Left ventricle myocardium inferior (tissue), 1 donor: Measurements from ENCODE around the gene ENAH. TPM values are rescaled to one million over a fixed set of nuclear protein-coding genes. Genes with fewer than 3 reads are reported as not detected.

Experiments used
- DNase-seq: peaks from one replicate; pipeline ENCODE4 v3.0.0-alpha.2; 2020
- H3K27ac ChIP-seq: fragments of 200-600 bp; replicated peaks from 2 replicates; pipeline ENCODE4 v1.8.0; 2021
- H3K27me3 ChIP-seq: fragments of 200-600 bp; 2 replicates; pipeline ENCODE4 v1.8.0; 2021; ENCODE audit warnings: low read depth
- H3K36me3 ChIP-seq: fragments of 200-600 bp; 2 replicates; pipeline ENCODE4 v1.8.0; 2021
- H3K4me1 ChIP-seq: fragments of 200-600 bp; 2 replicates; pipeline ENCODE4 v1.8.0; 2021
- H3K4me3 ChIP-seq: fragments of 200-600 bp; 2 replicates; pipeline ENCODE4 v1.8.0; 2021; ENCODE audit warnings: mild to moderate bottlenecking, moderate library complexity
- H3K9me3 ChIP-seq: fragments of 200-600 bp; replicated peaks from 2 replicates; pipeline ENCODE4 v1.8.0; 2021
- intact Hi-C: fragments of 100-400 bp; cut with micrococcal nuclease; formaldehyde crosslinking; loops from one replicate; pipeline ENCODE4 v1.11.0; 2022
- total RNA-seq: library from RNA; stranded (reverse); fragmentation: NEBNext Ultra II Directional; extraction: Animal tissue kit (Norgen Biotek cat#: 25700); gene quantifications from one replicate; pipeline ENCODE4 v1.2.1, GENCODE V29; 2021
- TF ChIP-seq, protein P1 (sequence below): fragments of 200-600 bp; IDR thresholded peaks from 2 replicates; pipeline ENCODE4 v1.8.0; 2021; ENCODE audit warnings: antibody characterized with exemption, mild to moderate bottlenecking, borderline replicate concordance
- donor health status: DM: no; HTN: yes; CAD: no; lungs with severe emphysema.

Gene ENAH
- total RNA-seq, 1 donor from 2014 or later = 78.6 TPM

DNA sequence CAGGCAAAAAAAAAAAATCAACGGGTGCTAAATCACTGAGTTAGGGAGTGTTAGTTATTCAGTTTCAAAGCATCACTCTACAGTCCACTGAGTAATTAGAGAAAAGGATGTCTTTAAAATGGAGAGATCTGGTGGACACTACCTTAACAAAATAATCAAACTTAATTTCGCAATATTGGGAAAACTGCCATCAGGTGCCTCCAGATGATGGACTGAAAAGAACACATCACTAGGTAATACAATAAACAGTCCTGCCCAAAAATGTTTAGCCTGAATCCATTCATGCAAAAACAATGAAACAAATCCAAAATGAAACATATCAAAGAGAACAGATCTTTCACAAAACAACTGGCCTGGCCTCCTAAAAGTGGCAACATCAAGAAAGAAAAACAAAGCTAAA lies 54.1 kb downstream of the ENAH start:
- H3K4me1 ChIP-seq = peaks cover 52% of the 10 kb centered on the region
- peaks cover 2% of the 10 kb centered on the region for H3K9me3 ChIP-seq
- peaks cover 7% of the 10 kb centered on the region for H3K36me3 ChIP-seq
- DNase-seq = no peak
- no peak overlapping the region for H3K4me3 ChIP-seq
- H3K27ac ChIP-seq = no peak overlapping the region
- no peaks in the 10 kb centered on the region for H3K27me3 ChIP-seq
- intact Hi-C loops = no loop called here
- TF ChIP-seq, protein P1, sequence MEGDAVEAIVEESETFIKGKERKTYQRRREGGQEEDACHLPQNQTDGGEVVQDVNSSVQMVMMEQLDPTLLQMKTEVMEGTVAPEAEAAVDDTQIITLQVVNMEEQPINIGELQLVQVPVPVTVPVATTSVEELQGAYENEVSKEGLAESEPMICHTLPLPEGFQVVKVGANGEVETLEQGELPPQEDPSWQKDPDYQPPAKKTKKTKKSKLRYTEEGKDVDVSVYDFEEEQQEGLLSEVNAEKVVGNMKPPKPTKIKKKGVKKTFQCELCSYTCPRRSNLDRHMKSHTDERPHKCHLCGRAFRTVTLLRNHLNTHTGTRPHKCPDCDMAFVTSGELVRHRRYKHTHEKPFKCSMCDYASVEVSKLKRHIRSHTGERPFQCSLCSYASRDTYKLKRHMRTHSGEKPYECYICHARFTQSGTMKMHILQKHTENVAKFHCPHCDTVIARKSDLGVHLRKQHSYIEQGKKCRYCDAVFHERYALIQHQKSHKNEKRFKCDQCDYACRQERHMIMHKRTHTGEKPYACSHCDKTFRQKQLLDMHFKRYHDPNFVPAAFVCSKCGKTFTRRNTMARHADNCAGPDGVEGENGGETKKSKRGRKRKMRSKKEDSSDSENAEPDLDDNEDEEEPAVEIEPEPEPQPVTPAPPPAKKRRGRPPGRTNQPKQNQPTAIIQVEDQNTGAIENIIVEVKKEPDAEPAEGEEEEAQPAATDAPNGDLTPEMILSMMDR = no peak

DNA sequence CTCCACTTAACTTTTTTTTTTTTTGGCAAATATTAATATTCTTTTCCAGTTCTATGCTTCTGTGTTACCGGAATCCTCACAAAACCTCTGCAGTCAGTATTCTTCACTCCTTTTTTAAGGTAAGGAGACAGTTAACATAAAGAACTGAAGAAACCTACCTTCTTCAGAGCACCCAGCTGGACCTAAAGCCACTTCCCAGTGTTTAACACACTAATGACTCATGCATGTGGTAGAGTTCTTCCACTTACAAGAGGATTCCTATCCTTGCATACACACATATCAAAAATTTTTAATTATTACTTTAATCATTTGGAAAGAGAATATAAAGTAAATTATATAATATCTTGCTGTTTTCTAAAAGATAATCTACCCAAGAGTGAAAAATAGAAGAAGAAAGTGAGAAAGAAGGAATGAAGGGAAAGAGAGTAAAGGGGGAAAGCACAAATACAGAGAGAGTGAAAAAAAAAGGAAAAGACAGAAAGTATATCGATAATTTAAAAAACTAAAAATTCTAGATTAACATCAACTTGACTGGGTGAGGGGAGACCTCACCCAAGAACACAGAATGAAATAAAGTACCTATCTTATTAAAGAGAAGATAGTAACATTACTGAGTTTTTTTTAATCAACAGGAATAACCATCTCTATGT lies 54.9 kb downstream of the ENAH start:
- TF ChIP-seq, protein P1 = no peak
- Histone ChIP-seq H3K27me3 (no peaks in the 10 kb centered on the region), H3K9me3 (peaks cover 2% of the 10 kb centered on the region), H3K4me1 (peaks cover 52% of the 10 kb centered on the region), H3K27ac (no peak overlapping the region), H3K4me3 (no peak overlapping the region), H3K36me3 (peaks cover 7% of the 10 kb centered on the region)
- no peak for DNase-seq
- intact Hi-C loops = no loop called here

DNA sequence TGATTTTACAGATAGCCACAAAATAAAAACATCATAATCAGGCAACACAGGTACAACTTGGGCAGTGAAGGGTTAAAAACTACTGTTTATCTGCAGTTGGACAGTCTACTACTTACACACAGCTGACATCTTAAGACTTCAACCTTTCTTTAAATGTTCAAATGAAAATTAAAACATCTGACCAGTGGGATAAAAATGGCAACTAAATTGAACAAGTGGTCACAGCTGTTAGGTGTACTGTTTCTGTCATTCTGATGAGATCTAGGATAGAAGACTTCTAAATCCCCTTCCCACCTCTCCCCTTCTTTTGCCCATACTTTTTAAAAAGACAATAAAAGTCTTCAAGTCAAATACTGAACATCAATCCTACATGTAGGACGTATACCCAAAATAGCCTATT lies 56.2 kb downstream of the ENAH start:
- intact Hi-C loops = no loop called here
- Histone ChIP-seq H3K9me3 (peaks cover 2% of the 10 kb centered on the region), H3K36me3 (peaks cover 7% of the 10 kb centered on the region), H3K27me3 (no peaks in the 10 kb centered on the region), H3K27ac (peak overlapping the region; percentile 74), H3K4me3 (no peak overlapping the region), H3K4me1 (peaks cover 53% of the 10 kb centered on the region)
- TF ChIP-seq, protein P1 = no peak
- no peak for DNase-seq

DNA sequence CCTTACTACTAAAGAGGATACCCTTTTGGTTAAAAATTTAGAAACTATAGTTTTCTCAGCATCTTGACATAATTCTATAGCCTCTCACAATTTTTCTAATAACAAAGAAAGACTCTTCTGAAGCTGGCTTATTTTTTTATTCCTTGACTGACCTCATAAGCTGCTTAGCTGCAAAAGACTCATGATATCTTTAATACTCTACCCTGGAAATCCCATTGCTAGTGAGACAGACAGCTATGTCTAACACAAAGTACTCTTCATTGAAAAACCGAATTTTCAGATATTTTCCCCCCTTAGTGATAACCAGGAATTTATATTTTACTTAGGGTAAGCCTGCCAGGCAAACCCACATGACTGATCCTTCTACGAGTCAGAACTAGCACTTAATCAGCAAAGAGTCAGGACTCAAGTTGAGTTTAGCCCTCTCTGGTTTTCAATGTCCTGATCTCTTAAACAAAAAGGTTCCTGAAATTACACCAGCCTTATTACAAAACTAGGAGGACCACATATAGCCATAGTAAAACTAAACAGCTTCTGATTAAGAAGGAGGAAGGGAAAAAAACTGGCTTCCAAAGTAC lies 56.9 kb downstream of the ENAH start:
- H3K4me3 ChIP-seq = no peak overlapping the region
- intact Hi-C loops = no loop called here
- DNase-seq = no peak
- TF ChIP-seq, protein P1 = no peak
- peaks cover 56% of the 10 kb centered on the region for H3K4me1 ChIP-seq
- peak overlapping the region; percentile 74 for H3K27ac ChIP-seq
- H3K36me3 ChIP-seq = peaks cover 7% of the 10 kb centered on the region
- H3K9me3 ChIP-seq = peaks cover 2% of the 10 kb centered on the region
- H3K27me3 ChIP-seq = no peaks in the 10 kb centered on the region

DNA sequence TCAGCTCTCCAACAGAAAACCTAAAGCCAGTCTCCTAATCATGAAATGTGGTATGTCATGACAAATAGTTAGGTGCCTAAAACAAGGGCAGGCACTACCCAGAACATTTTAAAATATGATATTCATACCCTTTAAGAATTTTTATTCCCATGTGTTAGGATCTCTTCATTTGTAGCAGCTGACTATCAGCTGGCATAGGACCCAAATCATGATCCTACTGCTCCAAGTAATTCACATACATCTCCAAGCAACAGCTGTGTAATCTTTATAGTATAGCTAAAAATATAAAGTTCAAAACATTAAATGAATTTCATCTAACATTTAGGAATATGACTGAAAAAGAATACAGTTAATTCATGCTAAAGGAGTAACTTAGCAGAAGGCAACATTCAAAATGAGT lies 57.5 kb downstream of the ENAH start:
- H3K36me3 ChIP-seq = peaks cover 7% of the 10 kb centered on the region
- TF ChIP-seq, protein P1 = no peak
- intact Hi-C loops = no loop called here

More for the DNA sequence above, 57.5 kb downstream of the ENAH start:
- no peak for DNase-seq
- Histone ChIP-seq H3K27me3 (no peaks in the 10 kb centered on the region), H3K27ac (peak overlapping the region; percentile 74), H3K4me1 (peaks cover 60% of the 10 kb centered on the region), H3K4me3 (no peak overlapping the region), H3K9me3 (peaks cover 2% of the 10 kb centered on the region)
